Body of pancreas (tissue), 4 donors: Measurements from ENCODE around the gene TOM1L1. TPM values are rescaled to one million over a fixed set of nuclear protein-coding genes. Genes with fewer than 3 reads are reported as not detected.
A peak's percentile ranks its signal among the peaks of the same experiment; 100 is the strongest.

ENCODE experiments used
- ATAC-seq: fragments of 150-250 bp; one replicate; pipeline ENCODE4 v1.9.1; 2016
- DNase-seq, 4 donors: peaks; one replicate each; pipeline ENCODE4 v3.0.0-alpha.2; 2019
- H3K27ac ChIP-seq, 4 donors: fragments of 200-600 bp; sonication (generic); 1 replicate in 3 of 4; 2 replicates in 1 of 4; pipeline versions ENCODE4 v1.5.1 to v1.6.1; 2016 to 2019; ENCODE audit warnings: mild to moderate bottlenecking in 1 of 4, mixed read lengths in 1 of 4, moderate library complexity in 1 of 4
- H3K27me3 ChIP-seq, 2 donors: fragments of 200-600 bp; sonication (generic); one replicate each; pipeline ENCODE4 v1.6.0; 2016; ENCODE audit warnings: mild to moderate bottlenecking in 1 of 2
- H3K36me3 ChIP-seq, 2 donors: fragments of 200-600 bp; sonication (generic); replicated peaks in 1 of 2; 2 replicates each; pipeline ENCODE4 v1.5.1; 2016; ENCODE audit warnings: low read depth in 2 of 2; ENCODE audit not compliant: insufficient read depth in 1 of 2
- H3K4me1 ChIP-seq: fragments of 200-600 bp; sonication (generic); one replicate; pipeline ENCODE4 v1.6.0; 2016
- H3K4me3 ChIP-seq, 2 donors: fragments of 200-600 bp; sonication (generic); 1 replicate in 1 of 2; 2 replicates in 1 of 2; pipeline ENCODE4 v1.5.1; 2016 to 2019
- H3K9me3 ChIP-seq, 3 donors: fragments of 200-600 bp; sonication (generic); 1 replicate in 2 of 3; 2 replicates in 1 of 3; pipeline ENCODE4 v1.5.1; 2016
- CTCF ChIP-seq, 7 experiments: fragments of 450-650 bp in 4 of 7; fragments of 200-600 bp in 3 of 7; sonication (generic) in 3 of 7; IDR thresholded peaks; one replicate each; pipeline ENCODE4 v1.5.1; 2016 to 2019; ENCODE audit warnings: antibody characterized with exemption in 7 of 7
- POLR2A ChIP-seq, 3 donors: fragments of 450-650 bp; IDR thresholded peaks; one replicate each; pipeline ENCODE4 v1.6.1; 2016; ENCODE audit warnings: antibody characterized with exemption in 3 of 3, mild to moderate bottlenecking in 2 of 3
- WGBS, 2 donors: methylation state at CpG; one replicate each; pipeline ENCODE4 v1.1.5; 2017; 5-methylcytosine and 5-hydroxymethylcytosine counted together
- intact Hi-C: fragments of 100-400 bp; cut with DNase I; formaldehyde crosslinking; loops from one replicate; pipeline ENCODE4 v1.15.1; 2023
- total RNA-seq, 2 donors: library from RNA; depleted of rRNA; stranded (reverse); fragments of >200 nt; gene quantifications; one replicate each; pipeline ENCODE4 v1.1.0, GENCODE V29; 2016

The TOM1L1 gene
- total RNA-seq, 2 donors from 2014 or later: 41.5 to 50.8 TPM

GRCh38 chr17:54887787-54888186 is 12.9 kb upstream of the TOM1L1 start:
- Histone ChIP-seq H3K36me3 (no peaks in the 10 kb centered on the region), H3K27me3 (no peaks in the 10 kb centered on the region), H3K4me3 (no peak overlapping the region), H3K4me1 (no peaks in the 10 kb centered on the region), H3K27ac (no peak overlapping the region), H3K9me3 (no peaks in the 10 kb centered on the region)
- DNase-seq: no peak
- 57 to 64% methylated on average over 3 of the region's 3 CpGs for whole genome bisulfite sequencing, 2 donors
- no peak for ATAC-seq
- intact Hi-C loops: no loop called here
- TF ChIP-seq POLR2A (IDR thresholded peaks at IDR 0.05) (no peak), CTCF (IDR thresholded peaks at IDR 0.05) (no peak)

GRCh38 chr17:54888254-54888653 is 12.4 kb upstream of the TOM1L1 start:
- intact Hi-C loops: no loop called here
- no peak for ATAC-seq
- Histone ChIP-seq H3K4me3 (no peak overlapping the region), H3K27me3 (no peaks in the 10 kb centered on the region), H3K4me1 (no peaks in the 10 kb centered on the region), H3K36me3 (no peaks in the 10 kb centered on the region), H3K27ac (no peak overlapping the region), H3K9me3 (no peaks in the 10 kb centered on the region)
- no peak for DNase-seq
- TF ChIP-seq POLR2A (IDR thresholded peaks at IDR 0.05) (no peak), CTCF (IDR thresholded peaks at IDR 0.05) (no peak)
- 51 to 58% methylated on average over 6 of the region's 6 CpGs for WGBS, 2 donors

- WGBS, 2 donors: 58 to 62% methylated on average over 7 of the region's 7 CpGs
- ATAC-seq (no peak), DNase-seq (no peak)
- H3K27ac ChIP-seq: no peak overlapping the region
- TF ChIP-seq POLR2A (IDR thresholded peaks at IDR 0.05) (no peak), CTCF (IDR thresholded peaks at IDR 0.05) (no peak)
- intact Hi-C loops: no loop called here
- H3K36me3 ChIP-seq: no peaks in the 10 kb centered on the region
- no peaks in the 10 kb centered on the region for H3K9me3 ChIP-seq
- H3K27me3 ChIP-seq: no peaks in the 10 kb centered on the region
- H3K4me1 ChIP-seq: no peaks in the 10 kb centered on the region
- no peak overlapping the region for H3K4me3 ChIP-seq
Measured at GRCh38 chr17:54888981-54889380, 11.7 kb upstream of the TOM1L1 start.

- DNase-seq: peak; percentile 20 to 53 (median 44)
- Histone ChIP-seq H3K9me3 (no peaks in the 10 kb centered on the region), H3K4me1 (no peaks in the 10 kb centered on the region), H3K4me3 (no peak overlapping the region), H3K27ac (no peak overlapping the region), H3K27me3 (no peaks in the 10 kb centered on the region), H3K36me3 (no peaks in the 10 kb centered on the region)
- peak; percentile 63 for ATAC-seq
- intact Hi-C loops: no loop called here
- WGBS, 2 donors: 3 to 5% methylated on average over 1 of the region's 1 CpG
- peak in 6 of 7 experiments; percentile 22 to 66 (median 54) for TF ChIP-seq CTCF (IDR thresholded peaks at IDR 0.05)
- TF ChIP-seq POLR2A (IDR thresholded peaks at IDR 0.05): no peak
Measured at GRCh38 chr17:54891176-54891821, 9.4 kb upstream of the TOM1L1 start.

- WGBS, 2 donors: 72 to 78% methylated on average over 1 of the region's 1 CpG
- no peaks in the 10 kb centered on the region for H3K36me3 ChIP-seq
- H3K27me3 ChIP-seq: no peaks in the 10 kb centered on the region
- H3K27ac ChIP-seq: no peak overlapping the region
- ATAC-seq: no peak
- H3K4me1 ChIP-seq: no peaks in the 10 kb centered on the region
- DNase-seq: no peak
- H3K9me3 ChIP-seq: no peaks in the 10 kb centered on the region
- TF ChIP-seq CTCF (IDR thresholded peaks at IDR 0.05): no peak
- TF ChIP-seq POLR2A (IDR thresholded peaks at IDR 0.05): no peak
- intact Hi-C loops: no loop called here
- H3K4me3 ChIP-seq: no peak overlapping the region
Measured at GRCh38 chr17:54892360-54892759, 8.3 kb upstream of the TOM1L1 start.
